Right hindlimb (tissue), 1 donor: ENCODE data around the gene USP2.

Experiments
- DNase-seq: peaks from one replicate; pipeline ENCODE4 v3.0.0-alpha.2; 2018

USP2 gene, protein sequence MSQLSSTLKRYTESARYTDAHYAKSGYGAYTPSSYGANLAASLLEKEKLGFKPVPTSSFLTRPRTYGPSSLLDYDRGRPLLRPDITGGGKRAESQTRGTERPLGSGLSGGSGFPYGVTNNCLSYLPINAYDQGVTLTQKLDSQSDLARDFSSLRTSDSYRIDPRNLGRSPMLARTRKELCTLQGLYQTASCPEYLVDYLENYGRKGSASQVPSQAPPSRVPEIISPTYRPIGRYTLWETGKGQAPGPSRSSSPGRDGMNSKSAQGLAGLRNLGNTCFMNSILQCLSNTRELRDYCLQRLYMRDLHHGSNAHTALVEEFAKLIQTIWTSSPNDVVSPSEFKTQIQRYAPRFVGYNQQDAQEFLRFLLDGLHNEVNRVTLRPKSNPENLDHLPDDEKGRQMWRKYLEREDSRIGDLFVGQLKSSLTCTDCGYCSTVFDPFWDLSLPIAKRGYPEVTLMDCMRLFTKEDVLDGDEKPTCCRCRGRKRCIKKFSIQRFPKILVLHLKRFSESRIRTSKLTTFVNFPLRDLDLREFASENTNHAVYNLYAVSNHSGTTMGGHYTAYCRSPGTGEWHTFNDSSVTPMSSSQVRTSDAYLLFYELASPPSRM

DNA sequence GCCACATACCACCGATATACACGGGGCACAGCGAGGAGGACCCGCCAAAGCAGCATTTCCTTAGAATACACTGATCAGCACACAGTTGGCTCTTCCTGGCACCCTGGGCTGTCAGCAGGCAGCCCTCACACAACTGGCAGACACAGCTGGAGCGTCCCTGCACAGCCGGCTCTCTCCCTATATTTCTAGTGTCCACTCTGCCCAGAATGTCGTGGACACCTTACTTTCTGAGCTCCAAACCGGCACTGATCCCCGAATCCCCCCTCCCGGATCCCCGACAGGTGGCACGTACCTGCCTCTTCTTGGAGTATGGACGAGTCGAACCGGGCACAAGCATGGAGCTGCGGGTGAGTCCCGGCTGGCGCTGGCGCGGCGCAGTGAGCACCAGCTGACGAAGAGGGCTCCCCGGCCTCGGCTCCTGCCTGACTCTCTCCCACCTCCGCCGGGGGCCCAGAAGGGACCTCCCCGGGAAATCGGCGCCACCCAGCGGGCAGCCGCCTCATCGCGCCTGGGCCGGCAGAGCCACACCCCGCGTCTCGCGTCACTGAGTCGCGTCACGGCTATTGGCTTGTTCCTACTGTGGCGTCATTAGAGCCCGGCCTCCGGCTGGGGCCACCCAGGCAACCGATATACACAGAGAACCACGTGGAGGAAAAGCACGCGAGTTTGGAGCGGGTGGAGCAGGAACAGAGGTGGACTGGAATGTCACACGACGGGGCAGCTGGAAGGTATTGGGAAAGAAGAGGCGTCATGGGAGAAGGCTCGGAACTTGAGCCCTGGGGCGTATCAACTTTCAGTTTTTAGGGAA, at the start of gene USP2:
TSS of gene USP2 (minus strand) at position 510 of the 808 bp plus-strand sequence. CDS start 8,210 bp downstream, outside the sequence.
- DNase-seq, result peak; percentile 98

DNA sequence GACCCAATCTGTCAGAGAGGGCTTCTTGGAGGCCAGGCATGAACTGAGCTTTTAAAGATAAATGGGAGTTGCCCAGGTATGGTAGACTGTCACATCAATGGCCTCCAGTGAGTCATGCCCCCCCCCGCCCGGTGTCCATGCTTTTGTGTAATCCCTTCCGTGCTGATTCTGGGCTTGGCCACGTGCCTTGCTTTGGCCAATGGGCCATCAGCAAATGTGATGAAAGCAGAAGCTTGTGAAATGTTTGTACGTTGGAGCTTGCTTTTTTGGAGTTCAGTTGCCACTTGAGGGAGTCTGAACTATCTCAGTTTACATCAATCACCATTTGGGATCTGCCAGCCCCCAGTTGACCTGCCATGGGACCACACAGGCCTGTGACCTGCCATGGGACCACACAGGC, 45.8 kb upstream of the USP2 start:
- DNase-seq, result no peak

DNA sequence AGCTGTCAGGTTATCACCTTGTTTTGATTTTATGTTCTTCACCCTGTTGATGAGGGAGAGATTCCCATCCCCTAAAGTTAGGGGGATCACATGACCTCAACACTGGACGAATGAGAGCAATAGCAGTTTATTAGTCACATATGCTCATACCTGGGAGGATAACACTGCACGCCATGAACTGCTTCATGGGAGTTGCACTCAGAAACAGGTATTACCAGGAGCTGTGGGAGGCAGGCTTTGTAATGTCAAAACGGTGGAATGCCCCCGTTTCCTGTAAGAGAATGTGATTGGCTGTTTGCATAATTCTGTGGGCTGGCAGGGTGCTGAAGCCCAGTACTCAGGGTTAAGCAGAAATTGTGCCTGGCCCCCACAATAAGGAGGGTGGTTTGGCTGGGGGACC, 44.7 kb upstream of the USP2 start:
- DNase-seq, result no peak

DNA sequence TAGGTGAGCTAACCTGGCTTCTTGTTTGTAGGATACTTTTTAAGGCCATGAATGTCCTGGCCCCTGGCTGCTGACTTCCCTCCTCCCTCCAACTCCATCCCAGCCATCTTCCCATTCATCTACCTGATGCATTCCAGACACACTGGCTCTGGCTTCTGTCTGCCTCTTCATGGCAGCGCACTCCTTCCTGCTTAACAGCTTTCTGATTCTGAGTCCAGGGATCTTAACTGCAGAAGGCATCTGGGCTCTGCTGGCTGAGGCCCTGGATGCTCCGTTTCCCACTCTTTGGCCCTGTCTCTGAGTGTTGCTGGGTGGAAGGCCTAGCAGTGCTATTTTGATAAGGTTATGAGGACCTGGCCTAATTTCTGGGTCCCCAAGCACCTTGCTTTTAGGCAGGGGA, 43.3 kb upstream of the USP2 start:
- no peak for DNase-seq

DNA sequence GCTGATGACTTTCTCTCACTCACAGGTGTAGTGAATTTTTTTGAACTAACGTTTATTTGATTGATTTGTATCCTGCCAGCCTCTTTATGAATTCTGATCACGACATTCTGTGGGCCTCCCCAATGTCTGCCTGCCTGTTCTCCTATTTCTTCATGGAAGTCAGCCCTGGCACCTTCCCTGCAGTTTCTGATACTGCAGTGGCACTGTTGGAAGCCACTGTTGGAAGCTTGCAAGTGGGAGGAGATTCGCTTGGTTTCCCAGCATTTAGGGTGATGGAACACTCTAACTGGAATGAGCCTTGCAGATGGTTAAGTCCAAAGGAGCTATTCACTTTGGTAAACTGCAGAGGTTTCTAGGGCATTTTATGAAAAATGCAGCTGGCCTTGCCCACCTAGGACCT, 42.8 kb upstream of the USP2 start:
- no peak for DNase-seq

DNA sequence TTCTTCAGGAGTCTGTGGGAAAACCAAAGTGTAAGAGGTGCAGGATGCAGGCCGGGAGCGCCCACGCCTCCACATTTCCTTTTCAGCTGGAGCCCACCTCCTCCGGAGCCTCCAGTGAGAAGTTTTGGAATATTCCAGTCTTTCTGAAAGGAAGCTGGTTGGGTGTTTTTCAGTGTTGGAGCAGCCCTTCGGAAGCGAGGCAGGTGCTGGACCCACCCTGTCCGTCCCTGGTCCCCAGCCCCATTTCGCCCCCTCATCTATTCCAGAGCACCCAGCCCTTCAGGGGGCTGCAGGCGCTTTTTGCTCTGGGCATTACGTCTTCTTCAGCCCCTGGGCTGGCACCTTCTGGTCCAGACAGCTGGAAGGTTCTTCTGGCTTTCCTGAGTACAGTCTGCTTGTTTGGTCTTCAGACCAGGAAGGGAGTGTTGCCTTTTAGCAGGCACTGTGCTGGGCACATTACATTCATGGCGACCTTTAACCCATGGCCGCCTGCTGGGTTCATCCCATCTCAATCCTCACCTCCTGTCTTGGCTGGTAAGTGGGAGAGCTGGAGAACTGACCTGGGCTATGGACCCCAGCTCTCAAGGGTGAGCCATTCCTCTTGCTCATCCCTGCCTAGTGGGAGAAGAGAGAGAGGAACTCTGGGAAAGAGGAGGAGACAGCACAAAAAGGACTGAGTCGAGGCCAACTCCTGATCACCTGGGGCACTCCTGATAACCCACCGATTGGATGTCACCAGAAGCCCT, 42.2 kb upstream of the USP2 start:
- DNase-seq, result no peak

DNA sequence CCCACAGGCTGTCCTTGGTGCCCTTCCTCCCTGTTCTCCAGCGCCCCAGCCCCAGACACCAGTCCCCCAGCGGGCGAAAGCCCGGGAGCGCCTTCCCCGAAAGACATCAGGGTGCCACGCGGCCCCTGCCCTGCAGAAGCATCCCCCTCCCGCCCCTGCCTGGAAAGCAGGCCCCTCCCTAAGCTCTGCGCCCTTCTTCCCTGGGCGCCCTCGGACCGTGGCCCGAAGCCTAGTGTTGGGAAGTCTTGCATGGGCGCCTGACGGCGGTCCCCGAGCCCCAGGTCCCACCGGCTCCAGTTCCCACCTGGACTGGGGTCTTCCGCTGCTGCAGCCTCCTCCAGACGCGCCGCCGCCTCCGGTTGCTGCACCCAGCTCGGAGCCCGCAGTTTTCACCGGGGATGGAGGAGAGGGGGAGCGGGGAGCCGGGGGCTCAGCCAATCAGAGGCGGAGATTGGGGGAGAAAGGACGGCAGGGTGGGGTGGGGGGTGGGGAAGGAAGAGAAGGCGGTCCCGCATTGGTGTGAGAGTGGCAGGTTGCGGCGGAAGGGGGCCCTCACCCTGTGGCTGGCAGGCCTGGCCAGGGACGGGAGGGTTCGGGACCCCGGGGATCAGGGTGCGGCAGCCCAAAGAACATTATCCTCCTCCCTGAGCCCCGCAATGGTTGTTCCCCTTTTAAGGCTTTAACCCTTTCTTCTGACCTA, 41.5 kb upstream of the USP2 start, which contains the start of gene THY1:
TSS of gene THY1 (minus strand) at position 364 of the 700 bp plus-strand sequence. CDS start 2,267 bp downstream, outside the sequence.
- DNase-seq, result peak; percentile 88

DNA sequence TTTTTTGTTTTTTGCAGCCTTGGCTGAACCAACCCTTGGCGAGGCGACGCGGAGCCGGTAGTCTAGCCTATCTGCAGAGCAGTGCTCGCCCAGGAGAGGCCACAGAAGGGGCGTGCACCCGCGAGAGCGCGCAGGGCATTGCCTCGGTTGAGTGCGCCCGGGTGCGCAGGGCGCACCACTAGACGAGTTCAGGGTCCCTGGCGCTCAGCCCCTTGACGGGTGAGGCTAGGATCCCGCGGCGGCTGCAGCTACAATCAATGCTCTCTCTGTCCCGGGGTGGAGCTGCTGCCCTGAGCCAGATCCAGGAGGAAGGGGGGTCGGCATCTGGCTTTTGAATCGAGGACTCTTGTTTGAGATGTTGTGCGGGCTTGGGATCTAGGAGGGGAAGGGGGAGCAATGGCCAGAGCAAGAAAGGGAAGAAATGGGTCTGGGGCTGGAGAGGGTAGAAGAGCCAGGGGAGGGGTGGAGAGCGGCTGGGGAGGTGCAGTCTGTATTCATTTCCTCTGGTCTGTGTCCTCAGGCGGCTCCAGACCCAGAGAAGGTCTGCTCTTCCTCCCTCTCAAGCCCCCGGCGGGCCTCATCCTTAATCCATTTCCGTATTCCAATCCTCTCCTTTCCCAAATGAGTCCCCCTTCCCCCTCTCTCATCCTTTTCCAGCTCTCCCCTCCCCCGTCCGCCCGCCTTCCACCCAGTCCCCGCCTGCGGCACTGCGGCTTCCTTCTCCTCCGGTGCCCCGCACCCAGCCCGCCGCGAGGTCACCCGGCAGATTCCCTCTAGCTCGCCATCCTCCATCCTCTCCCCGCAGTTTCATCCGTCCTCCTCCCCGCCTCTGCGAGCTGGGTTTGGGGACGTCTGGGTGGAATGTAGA, 40.7 kb upstream of the USP2 start:
- peak; percentile 79 for DNase-seq

DNA sequence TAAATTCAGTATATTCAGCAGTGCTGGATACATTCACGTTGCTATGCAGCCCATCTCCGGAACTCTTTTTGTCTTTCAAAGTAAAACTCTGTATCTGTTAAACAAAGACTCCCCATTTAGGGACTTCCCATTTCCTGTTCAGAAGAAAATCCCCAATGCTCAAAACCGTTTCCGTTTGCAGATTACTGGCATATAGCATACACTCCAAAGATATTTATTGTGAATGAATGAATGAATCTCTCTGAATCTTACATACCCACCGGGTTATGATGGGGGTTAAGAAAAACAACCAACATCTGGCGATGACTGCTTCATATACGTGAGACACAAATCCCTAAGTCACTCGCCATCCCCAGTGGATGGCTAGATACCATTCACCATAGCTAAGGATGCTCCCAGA, 39.9 kb upstream of the USP2 start:
- no peak for DNase-seq

DNA sequence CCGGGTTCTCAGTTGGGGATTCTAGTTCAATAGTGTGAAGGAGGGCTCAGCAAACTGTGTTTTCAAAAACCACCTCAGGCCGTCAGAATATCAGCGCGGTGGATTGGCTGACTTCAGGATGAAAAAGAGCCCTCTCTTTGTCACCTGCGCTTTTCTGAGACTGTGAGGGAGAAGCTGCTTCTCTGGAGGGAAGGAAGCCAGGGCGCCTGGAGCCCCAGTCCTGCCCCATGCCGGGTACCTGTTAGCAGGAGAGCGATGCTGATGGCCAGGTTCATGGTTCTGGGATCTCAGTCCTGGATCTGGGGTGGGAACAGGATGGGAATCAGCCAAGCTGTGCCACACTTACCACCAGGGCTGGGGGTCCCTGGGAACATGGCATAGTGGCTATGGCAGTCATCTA, 39.1 kb upstream of the USP2 start:
- DNase-seq, result no peak

DNA sequence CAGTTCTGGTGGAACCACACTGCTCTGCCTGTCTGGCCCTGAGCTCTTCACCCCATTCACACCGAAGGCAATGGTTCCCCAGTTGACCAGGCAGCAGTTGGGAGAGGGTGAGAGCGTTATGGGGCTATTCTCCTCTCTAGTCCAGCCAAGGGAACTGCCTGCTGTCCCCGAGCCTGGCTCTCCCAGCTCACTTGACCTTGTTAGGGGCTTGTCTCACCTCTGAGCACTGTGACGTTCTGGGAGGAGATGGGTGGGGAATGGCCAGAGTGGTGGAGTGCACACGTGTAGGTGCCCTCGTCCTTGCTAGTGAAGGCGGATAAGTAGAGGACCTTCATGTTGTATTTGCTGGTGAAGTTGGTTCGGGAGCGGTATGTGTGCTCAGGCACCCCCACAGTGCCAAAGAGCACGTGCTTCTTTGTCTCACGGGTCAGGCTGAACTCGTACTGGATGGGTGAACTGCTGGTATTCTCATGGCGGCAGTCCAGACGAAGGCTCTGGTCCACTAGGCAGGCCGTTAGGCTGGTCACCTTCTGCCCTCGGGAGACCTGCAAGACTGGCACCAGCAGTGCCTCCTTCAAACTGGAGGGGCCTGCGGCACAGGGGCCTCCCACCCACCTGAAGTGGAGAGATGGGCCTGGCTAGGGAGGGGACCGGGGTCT, 38.5 kb upstream of the USP2 start:
- DNase-seq, result no peak

DNA sequence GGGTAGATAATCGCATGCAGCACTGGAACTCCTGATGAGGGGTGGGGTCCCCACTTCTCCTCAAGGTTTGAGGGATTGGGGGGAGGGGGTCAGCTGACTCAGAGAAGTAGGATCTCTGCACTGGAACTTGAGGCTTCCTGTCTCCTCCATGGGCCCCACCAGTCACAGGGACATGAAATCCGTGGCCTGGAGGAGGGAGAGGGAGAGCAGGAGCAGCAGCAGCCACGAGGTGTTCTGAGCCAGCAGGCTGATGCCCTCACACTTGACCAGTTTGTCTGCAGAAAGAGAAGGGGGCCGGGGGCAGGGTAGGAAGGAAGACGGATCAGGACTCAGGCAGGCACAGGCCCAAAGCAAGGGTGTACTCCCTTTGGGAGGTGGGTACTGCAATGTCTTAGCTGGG, 37.8 kb upstream of the USP2 start:
- no peak for DNase-seq

DNA sequence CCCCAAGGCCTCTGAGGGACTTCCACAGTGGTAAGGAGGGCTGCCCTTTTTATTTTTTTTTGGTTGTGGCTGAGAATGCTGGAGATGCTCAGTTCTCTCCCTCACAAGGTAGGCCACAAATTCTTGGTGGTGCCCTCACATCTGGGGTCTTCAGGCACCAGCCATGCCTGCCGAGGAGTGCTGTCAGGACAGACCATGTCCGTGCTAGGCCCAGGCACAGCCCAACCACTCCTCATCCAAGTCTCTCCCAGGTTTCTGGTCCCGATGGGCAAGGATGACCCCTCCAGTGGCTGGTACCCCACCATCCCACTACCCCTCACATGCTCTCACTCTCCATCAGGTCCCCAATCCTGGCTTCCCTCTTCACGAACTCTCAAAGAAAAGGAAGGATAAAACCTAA, 37.3 kb upstream of the USP2 start:
- no peak for DNase-seq

DNA sequence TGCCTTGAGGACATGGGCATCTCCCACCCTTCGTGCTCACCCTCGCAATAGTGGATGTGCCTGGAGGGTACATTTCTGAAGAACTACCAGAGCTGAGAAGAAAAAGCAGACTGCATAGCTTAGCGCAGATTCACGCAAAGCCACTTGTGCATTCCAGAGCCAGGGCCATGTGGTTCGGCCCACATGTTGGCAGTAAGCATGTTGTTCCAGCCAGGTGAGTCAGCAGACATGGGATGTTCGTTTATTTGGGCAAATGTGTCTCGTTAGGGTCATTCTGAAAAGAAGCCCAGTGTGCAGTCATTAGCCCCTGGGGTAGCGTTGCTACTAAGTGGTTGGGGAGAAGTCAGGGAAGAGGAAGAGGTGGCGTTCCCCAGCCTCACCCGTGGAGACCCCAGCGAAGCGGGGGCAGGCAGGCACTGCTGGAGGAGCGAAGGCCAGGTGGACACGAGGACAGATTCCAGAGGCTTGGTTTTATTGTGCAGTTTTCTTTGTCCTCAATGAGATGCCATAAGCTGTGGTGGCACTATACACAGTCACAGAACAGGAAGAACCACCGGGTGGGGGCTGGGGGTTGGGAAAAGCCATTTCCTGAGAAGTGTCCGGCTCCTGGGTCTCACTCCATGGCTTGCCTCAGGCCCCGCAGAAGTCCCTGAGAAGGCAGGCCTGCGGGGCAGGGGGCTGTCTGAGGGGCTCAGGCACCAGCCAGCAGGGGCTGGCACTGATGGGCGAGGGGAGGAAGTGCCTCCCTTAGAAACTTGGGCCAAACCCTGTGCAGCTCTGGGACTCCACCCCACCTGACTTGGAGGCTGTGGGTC, 36.4 kb upstream of the USP2 start:
- DNase-seq, result no peak

DNA sequence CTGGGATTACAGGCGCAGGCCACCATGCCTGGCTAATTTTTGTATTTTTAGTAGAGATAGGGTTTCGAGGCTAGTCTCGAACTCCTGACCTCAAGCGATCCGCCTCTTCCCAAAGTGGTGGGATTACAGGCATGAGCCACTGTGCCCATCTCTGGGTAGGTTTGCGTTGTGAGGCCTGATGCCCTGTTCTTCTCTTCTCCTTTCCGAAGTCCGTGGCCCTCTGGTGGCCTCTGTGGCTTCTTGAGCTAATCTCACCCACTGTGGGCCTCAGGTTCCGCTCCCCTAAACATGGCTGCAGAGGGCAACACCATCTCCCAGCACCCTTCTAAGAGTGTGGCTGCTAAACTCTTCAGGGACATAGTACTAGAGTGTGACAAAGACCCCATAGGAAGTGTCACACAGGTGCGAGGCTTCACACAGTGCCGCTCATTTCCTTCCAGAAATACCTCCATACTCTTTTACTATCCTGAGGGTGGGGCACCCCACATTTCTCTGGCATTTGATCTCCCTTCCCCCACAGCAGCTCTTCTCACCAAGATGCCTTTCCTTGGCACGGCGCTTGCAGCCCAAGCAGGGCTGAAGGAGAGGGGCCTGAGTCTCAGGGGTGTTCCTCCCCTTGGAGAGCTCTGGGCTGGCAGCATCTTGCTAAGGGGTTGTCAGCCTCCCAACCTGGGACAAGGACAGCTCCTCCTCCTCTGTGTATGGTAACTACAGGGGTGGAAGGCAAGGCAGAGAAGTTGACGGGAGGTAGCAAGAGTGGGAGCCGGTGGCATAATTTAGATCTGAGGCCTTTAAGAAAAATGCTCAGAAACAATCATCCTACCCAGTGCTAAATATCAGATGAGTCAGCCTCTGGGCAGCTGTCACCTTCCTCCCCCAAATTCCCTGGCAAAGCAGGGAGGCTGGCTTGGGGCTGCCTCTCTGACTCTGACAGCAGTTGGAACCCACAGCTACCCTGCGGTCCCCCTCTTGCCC, 35.4 kb upstream of the USP2 start:
- no peak for DNase-seq

DNA sequence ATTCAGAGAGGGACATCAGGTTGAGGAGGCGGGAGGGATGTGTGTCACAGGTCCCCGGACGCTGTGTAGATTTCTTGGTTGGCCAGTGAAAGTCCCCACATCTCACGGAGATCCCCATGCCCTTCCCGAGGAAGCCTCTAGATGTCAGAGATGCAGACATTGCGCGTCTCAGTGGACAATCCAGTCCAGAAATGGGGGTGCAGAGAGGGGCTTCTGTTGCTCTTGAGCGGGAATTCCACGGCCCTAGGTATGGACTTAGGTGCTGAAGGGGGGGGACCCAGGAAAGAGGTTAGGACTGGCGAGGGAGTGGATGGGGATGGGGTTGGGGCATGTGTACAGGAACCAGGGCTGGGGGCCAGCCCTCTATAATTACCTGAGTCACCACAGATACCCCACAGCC, 34.5 kb upstream of the USP2 start:
- no peak for DNase-seq

DNA sequence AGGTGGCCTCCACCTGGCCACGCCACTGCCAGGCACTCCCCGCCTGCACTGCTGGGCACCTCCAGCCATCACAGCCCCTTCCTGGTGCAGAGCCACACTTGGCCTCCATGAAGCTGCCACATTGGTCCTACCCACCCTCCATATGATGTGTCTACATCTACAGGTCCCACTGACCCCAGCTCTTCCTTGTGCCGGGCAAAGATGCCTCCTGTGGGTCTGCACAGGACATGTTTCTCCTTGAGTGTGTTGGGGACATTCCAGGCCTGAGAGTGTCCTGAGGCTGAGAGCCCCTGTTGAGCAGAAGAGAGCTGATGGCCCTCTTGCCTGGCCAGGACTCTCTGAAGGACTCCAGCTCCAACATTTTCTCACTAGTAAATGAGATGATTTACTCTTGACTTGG, 34.0 kb upstream of the USP2 start:
- no peak for DNase-seq

DNA sequence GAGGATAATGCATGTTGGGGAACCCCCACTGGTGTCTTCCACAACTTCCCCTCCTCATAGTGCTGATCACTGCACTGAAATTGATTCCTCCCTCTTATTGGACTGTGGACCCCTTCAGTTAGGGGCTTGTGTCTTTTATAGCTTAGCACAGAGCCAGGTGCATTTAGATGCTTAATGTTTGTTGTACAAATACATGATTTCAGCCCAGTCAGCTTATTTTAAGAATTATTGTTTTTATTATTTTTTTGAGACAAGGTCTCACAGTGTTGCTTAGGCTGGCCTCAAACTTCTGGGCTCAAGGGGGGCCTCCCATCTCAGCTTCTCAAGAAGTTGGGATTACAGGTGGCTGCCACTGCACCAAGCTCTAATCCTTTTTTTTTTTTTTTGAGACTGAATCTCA, 33.2 kb upstream of the USP2 start:
- no peak for DNase-seq

DNA sequence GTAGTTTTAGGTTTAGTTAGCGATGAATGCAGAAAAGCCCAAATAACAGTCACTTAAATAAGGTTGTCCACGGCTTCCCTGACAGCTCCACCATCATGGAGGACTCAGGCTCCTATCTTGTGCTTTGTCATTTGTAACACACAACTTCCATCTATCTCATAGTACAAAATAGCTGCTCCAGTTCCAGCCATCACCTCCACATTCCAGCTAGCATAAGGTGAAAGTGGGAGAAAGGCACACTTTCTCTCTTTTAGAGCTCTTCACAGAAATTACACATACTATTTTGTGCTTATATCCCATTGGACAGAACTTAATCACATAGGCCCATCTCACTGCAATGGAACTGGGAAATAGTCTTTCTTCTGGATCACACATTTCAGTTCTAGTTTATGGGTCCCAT, 32.8 kb upstream of the USP2 start:
- no peak for DNase-seq
